ENCODE data around the gene GPC6.
"Not testable (repeated sequence)": the region's sequence is repeated elsewhere in the genome, so short reads cannot be mapped to it uniquely, and the experiment has no call there.

The GPC6 gene

GRCh38 chr13:94343687-94344086, 1117.1 kb downstream of the GPC6 start:
- DNase-seq, result not testable (repeated sequence)

GRCh38 chr13:94344126-94344818, 1117.7 kb downstream of the GPC6 start:
- DNase-seq, result no peak

GRCh38 chr13:94345374-94346195, 1119.0 kb downstream of the GPC6 start:
- peak; percentile 21 for DNase-seq

GRCh38 chr13:94346261-94347019, 1119.8 kb downstream of the GPC6 start:
- no peak for DNase-seq

GRCh38 chr13:94351292-94351990, 1124.8 kb downstream of the GPC6 start:
- no peak for DNase-seq

- no peak for DNase-seq
Measured at GRCh38 chr13:94352057-94352456, 1125.5 kb downstream of the GPC6 start.

- DNase-seq, result no peak
Measured at GRCh38 chr13:94353167-94353710, 1126.6 kb downstream of the GPC6 start.

- no peak for DNase-seq
Measured at GRCh38 chr13:94359875-94360274, 1133.3 kb downstream of the GPC6 start.

- peak; percentile 92 for DNase-seq
Measured at GRCh38 chr13:94362411-94362909, 1135.9 kb downstream of the GPC6 start.

GRCh38 chr13:94366677-94367076, 1140.1 kb downstream of the GPC6 start:
- no peak for DNase-seq

GRCh38 chr13:94369972-94370436, 1143.4 kb downstream of the GPC6 start:
- DNase-seq, result no peak

- no peak for DNase-seq
Measured at GRCh38 chr13:94371855-94372254, 1145.2 kb downstream of the GPC6 start.

- no peak for DNase-seq
Measured at GRCh38 chr13:94382517-94382916, 1155.9 kb downstream of the GPC6 start.

GRCh38 chr13:94382960-94383359, 1156.4 kb downstream of the GPC6 start:
- DNase-seq, result no peak

- no peak for DNase-seq
Measured at GRCh38 chr13:94384231-94384905, 1157.8 kb downstream of the GPC6 start.

- no peak for DNase-seq
Measured at GRCh38 chr13:94387047-94387446, 1160.4 kb downstream of the GPC6 start.

GRCh38 chr13:94389604-94390351, 1163.2 kb downstream of the GPC6 start:
- peak; percentile 9 for DNase-seq

- no peak for DNase-seq
Measured at GRCh38 chr13:94390881-94391280, 1164.3 kb downstream of the GPC6 start.

GRCh38 chr13:94394723-94395122, 1168.1 kb downstream of the GPC6 start:
- DNase-seq, result no peak

GRCh38 chr13:94395860-94396259, 1169.3 kb downstream of the GPC6 start:
- no peak for DNase-seq

- no peak for DNase-seq
Measured at GRCh38 chr13:94399812-94400211, 1173.2 kb downstream of the GPC6 start.
